Transverse colon (tissue), 4 donors: ENCODE data around the gene KAZN. TPM values are rescaled to one million over a fixed set of nuclear protein-coding genes. Genes with fewer than 3 reads are reported as not detected.

Source experiments
- DNase-seq: peaks from one replicate; pipeline ENCODE4 v3.0.0-alpha.2; 2019
- H3K27ac ChIP-seq, 4 donors: fragments of 200-600 bp; sonication (generic); 2 replicates each; pipeline ENCODE4 v1.5.1; 2016 to 2018; ENCODE audit warnings: inconsistent platforms in 4 of 4
- H3K27me3 ChIP-seq: fragments of 200-600 bp; sonication (generic); 2 replicates; pipeline ENCODE4 v1.5.1; 2017; ENCODE audit warnings: inconsistent platforms
- H3K36me3 ChIP-seq, 4 donors: fragments of 200-600 bp; sonication (generic); 2 replicates each; pipeline ENCODE4 v1.5.1; 2017 to 2019; ENCODE audit warnings: inconsistent platforms in 4 of 4
- H3K4me1 ChIP-seq, 4 donors: fragments of 200-600 bp; sonication (generic); 2 replicates each; pipeline ENCODE4 v1.5.1; 2017 to 2020; ENCODE audit warnings: inconsistent platforms in 4 of 4
- H3K4me3 ChIP-seq, 4 donors: fragments of 200-600 bp; sonication (generic); 1 replicate in 1 of 4; 2 replicates in 3 of 4; pipeline versions ENCODE4 v1.5.1 to v1.6.1; 2017 to 2019; ENCODE audit warnings: inconsistent platforms in 4 of 4
- H3K9me3 ChIP-seq, 2 donors: fragments of 200-600 bp; sonication (generic); 2 replicates each; pipeline ENCODE4 v1.5.1; 2017 to 2019; ENCODE audit warnings: inconsistent platforms in 2 of 2
- CTCF ChIP-seq, 5 experiments: fragments of 200-600 bp in 3 of 5; fragments of 450-650 bp in 2 of 5; sonication (generic) in 3 of 5; IDR thresholded peaks; 1 replicate in 2 of 5; 2 replicates in 3 of 5; pipeline ENCODE4 v1.5.1; 2016 to 2017; ENCODE audit warnings: antibody characterized with exemption in 5 of 5, inconsistent platforms in 3 of 5, mild to moderate bottlenecking in 2 of 5, moderate library complexity in 1 of 5
- EP300 ChIP-seq: sonication (generic); formaldehyde crosslinking; IDR thresholded peaks from one replicate; pipeline ENCODE4 v1.6.1; 2017; ENCODE audit warnings: antibody characterized with exemption, low read depth
- POLR2A ChIP-seq: fragments of 450-650 bp; IDR thresholded peaks from one replicate; pipeline ENCODE4 v1.6.1; 2016; ENCODE audit warnings: antibody characterized with exemption, mild to moderate bottlenecking, moderate library complexity
- POLR2AphosphoS5 ChIP-seq, 3 donors: sonication (generic); formaldehyde crosslinking; IDR thresholded peaks; one replicate each; pipeline ENCODE4 v1.6.1; 2016; ENCODE audit warnings: antibody characterized with exemption in 3 of 3
- WGBS, 2 donors: methylation state at CpG; one replicate each; pipeline ENCODE4 v1.1.5; 2018; ENCODE audit warnings: low coverage in 1 of 2; 5-methylcytosine and 5-hydroxymethylcytosine counted together
- in situ Hi-C, 4 donors: fragments of 200-750 bp; cut with MboI; loops; one replicate each; pipeline versions ENCODE4 v1.15.0 to v1.15.1; 2017; ENCODE audit warnings: low sequenced_read_pairs in 3 of 4, low pct_ligation_motif_present in 1 of 4, low pct_unique_long_range_greater_than_20kb in 1 of 4
- intact Hi-C: fragments of 100-400 bp; cut with DNase I; formaldehyde crosslinking; loops from one replicate; pipeline ENCODE4 v1.15.1; 2023; ENCODE audit warnings: low total_unique reads
- total RNA-seq, 4 donors: library from RNA; depleted of rRNA; stranded (reverse); fragments of >200 nt; gene quantifications; one replicate each; pipeline ENCODE4 v1.1.0, GENCODE V29; 2016

The KAZN gene
- total RNA-seq, 4 donors from 2014 or later: 12.0 to 17.1 (median 16.2) TPM

- Histone ChIP-seq H3K36me3 (no peaks in the 10 kb centered on the region), H3K9me3 (peaks cover 5 to 13% of the 10 kb centered on the region in 2 donors), H3K27me3 (no peaks in the 10 kb centered on the region), H3K27ac (no peak overlapping the region), H3K4me1 (no peaks in the 10 kb centered on the region), H3K4me3 (no peak overlapping the region)
- DNase-seq: no peak
- no peak for TF ChIP-seq CTCF (IDR thresholded peaks at IDR 0.05)
- TF ChIP-seq POLR2A: no peak
- no peak for TF ChIP-seq POLR2AphosphoS5 (IDR thresholded peaks at IDR 0.05)
- no peak for TF ChIP-seq EP300
- intact Hi-C loops (no loop called here), in situ Hi-C loops (no loop called here)
- WGBS, 2 donors: 87% methylated on average over 19 of the region's 19 CpGs; no CpG with 5 or more reads in 1 of the 2 donors
Measured at GRCh38 chr1:14803002-14803789, 204.7 kb downstream of the KAZN start.

- H3K27ac ChIP-seq: no peak overlapping the region
- no peak for DNase-seq
- H3K36me3 ChIP-seq: no peaks in the 10 kb centered on the region
- no peak for TF ChIP-seq POLR2AphosphoS5 (IDR thresholded peaks at IDR 0.05)
- no peak for TF ChIP-seq CTCF (IDR thresholded peaks at IDR 0.05)
- TF ChIP-seq EP300: no peak
- TF ChIP-seq POLR2A: no peak
- no peaks in the 10 kb centered on the region for H3K4me1 ChIP-seq
- intact Hi-C loops: no loop called here
- in situ Hi-C loops: no loop called here
- H3K9me3 ChIP-seq: peaks cover 5 to 13% of the 10 kb centered on the region in 2 donors
- 43 to 53% methylated on average over 2 to 5 of the region's 5 CpGs for WGBS, 2 donors
- H3K4me3 ChIP-seq: no peak overlapping the region
- no peaks in the 10 kb centered on the region for H3K27me3 ChIP-seq
Measured at GRCh38 chr1:14804626-14805025, 206.1 kb downstream of the KAZN start.

- Histone ChIP-seq H3K27ac (no peak overlapping the region), H3K9me3 (peaks cover 5 to 13% of the 10 kb centered on the region in 2 donors), H3K36me3 (no peaks in the 10 kb centered on the region), H3K4me1 (no peaks in the 10 kb centered on the region), H3K27me3 (no peaks in the 10 kb centered on the region), H3K4me3 (no peak overlapping the region)
- in situ Hi-C loops: no loop called here
- WGBS, 2 donors: 66 to 83% methylated on average over 1 to 2 of the region's 2 CpGs
- TF ChIP-seq EP300 (no peak), POLR2A (no peak), CTCF (IDR thresholded peaks at IDR 0.05) (no peak), POLR2AphosphoS5 (IDR thresholded peaks at IDR 0.05) (no peak)
- no peak for DNase-seq
- intact Hi-C loops: no loop called here
Measured at GRCh38 chr1:14806772-14807171, 208.3 kb downstream of the KAZN start.

- intact Hi-C loops (no loop called here), in situ Hi-C loops (no loop called here)
- Histone ChIP-seq H3K27ac (no peak overlapping the region), H3K4me1 (no peaks in the 10 kb centered on the region), H3K36me3 (no peaks in the 10 kb centered on the region), H3K4me3 (no peak overlapping the region), H3K27me3 (no peaks in the 10 kb centered on the region), H3K9me3 (peaks cover 5 to 13% of the 10 kb centered on the region in 2 donors)
- 81 to 100% methylated on average over 1 to 2 of the region's 2 CpGs for WGBS, 2 donors
- DNase-seq: no peak
- TF ChIP-seq POLR2AphosphoS5 (IDR thresholded peaks at IDR 0.05): no peak
- no peak for TF ChIP-seq POLR2A
- no peak for TF ChIP-seq EP300
- no peak for TF ChIP-seq CTCF (IDR thresholded peaks at IDR 0.05)
Measured at GRCh38 chr1:14808768-14809167, 210.3 kb downstream of the KAZN start.
